K562 (cell line): Measurements from ENCODE around the gene MYO1D. TPM values are rescaled to one million over a fixed set of nuclear protein-coding genes. Genes with fewer than 3 reads are reported as not detected.
A peak's percentile ranks its signal among the peaks of the same experiment; 100 is the strongest.

Source experiments
- ATAC-seq: fragments of 200-7000 bp; cut with Tn5 transposase; 3 replicates; pipeline ENCODE4 v1.9.1; 2020; ENCODE audit warnings: moderate library complexity
- BruUV-seq: library from RNA; stranded (reverse); fragments of 400-500 nt; replicated peaks from 2 replicates; lab custom pipeline; 2021; lab: Mats Ljungman, UMichigan
- CTCF ChIA-PET: fragments of 300-600 bp; formaldehyde crosslinking; extraction: SDS; loops from one replicate; lab custom pipeline; 2021; ENCODE audit warnings: low intra/inter-chr PET ratio; lab: Yijun Ruan, JAX
- POLR2A ChIA-PET: fragments of 300-600, 350-650 bp; sonication (Branson Sonifier 250); formaldehyde crosslinking; extraction: SDS; loops from one replicate; lab custom pipeline; 2021; ENCODE audit warnings: antibody characterized with exemption, inconsistent platforms; lab: Yijun Ruan, JAX
- DNase-seq, 4 experiments: peaks; one replicate each; pipeline versions ENCODE4 v3.0.0 to v3.0.0-alpha.2; 2011 to 2018; ENCODE audit warnings: low spot score in 3 of 4, mixed read lengths in 3 of 4; ENCODE audit errors: extremely low read depth in 1 of 4
- FAIRE-seq: peaks from 2 replicates; lab custom pipeline; 2011; peaks lifted over from hg19 to GRCh38; lab: Jason Lieb, UNC
- H2AFZ ChIP-seq: 2 replicates; pipeline ENCODE4 v1.6.0; 2011; ENCODE audit warnings: low read depth, low read length, control low read depth, inconsistent platforms
- H3K27ac ChIP-seq: fragments of 200-600 bp; 3 replicates; pipeline ENCODE4 v1.8.0; 2011; ENCODE audit warnings: low read depth, mild to moderate bottlenecking, control low read depth, inconsistent platforms, low read length, moderate library complexity, mixed read lengths; ENCODE audit errors: extremely low read depth
- H3K27me3 ChIP-seq, 2 experiments: fragments of 300-600 bp in 1 of 2; 2 replicates in 1 of 2; 3 replicates in 1 of 2; pipeline versions ENCODE4 v1.6.0 to v1.8.0; 2011; ENCODE audit warnings: inconsistent platforms in 2 of 2, low read length in 2 of 2, mild to moderate bottlenecking in 1 of 2, mixed read lengths in 1 of 2, moderate library complexity in 1 of 2; ENCODE audit not compliant: control insufficient read depth in 2 of 2, insufficient read depth in 2 of 2
- H3K36me3 ChIP-seq: fragments of 300-600 bp; 3 replicates; pipeline ENCODE4 v1.8.0; 2011; ENCODE audit warnings: mild to moderate bottlenecking, low read length, inconsistent platforms; ENCODE audit not compliant: control insufficient read depth, insufficient read depth
- H3K4me1 ChIP-seq, 2 experiments: fragments of 200-600 bp in 1 of 2; replicated peaks in 1 of 2; 2 replicates in 1 of 2; 3 replicates in 1 of 2; pipeline versions ENCODE4 v1.5.1 to v1.8.0; 2011; ENCODE audit warnings: inconsistent platforms in 2 of 2, low read length in 2 of 2, mild to moderate bottlenecking in 1 of 2, mixed read lengths in 1 of 2, moderate library complexity in 1 of 2; ENCODE audit not compliant: control insufficient read depth in 2 of 2, insufficient read depth in 2 of 2
- H3K4me2 ChIP-seq: 2 replicates; pipeline ENCODE4 v1.6.1; 2011; ENCODE audit warnings: low read length, control low read depth, inconsistent platforms, mixed read lengths; ENCODE audit not compliant: insufficient read depth
- H3K4me3 ChIP-seq: fragments of 200-600 bp; sonication (generic), shearing (Covaris generic); 2 replicates; pipeline ENCODE4 v1.5.1; 2016; ENCODE audit warnings: control low read depth, inconsistent platforms
- H3K79me2 ChIP-seq: fragments of 200-600 bp; 3 replicates; pipeline ENCODE4 v1.8.0; 2011; ENCODE audit warnings: low read length, inconsistent platforms; ENCODE audit not compliant: control insufficient read depth, insufficient read depth
- H3K9ac ChIP-seq, 2 experiments: 2 replicates each; pipeline versions ENCODE4 v1.6.0 to v1.6.1; 2011; ENCODE audit warnings: low read depth in 2 of 2, low read length in 2 of 2, control low read depth in 1 of 2, inconsistent platforms in 1 of 2, mild to moderate bottlenecking in 1 of 2, mixed read lengths in 1 of 2; ENCODE audit not compliant: insufficient read depth in 1 of 2
- H3K9me1 ChIP-seq: one replicate; pipeline ENCODE4 v1.6.0; 2011; ENCODE audit warnings: inconsistent platforms, mild to moderate bottlenecking, low read length, moderate library complexity; ENCODE audit not compliant: control insufficient read depth, insufficient read depth
- H3K9me3 ChIP-seq: replicated peaks from 2 replicates; pipeline ENCODE4 v1.5.1; 2011; ENCODE audit warnings: low read depth, low read length, inconsistent platforms; ENCODE audit not compliant: control insufficient read depth, insufficient read depth
- H4K20me1 ChIP-seq: replicated peaks from 2 replicates; pipeline ENCODE4 v1.6.1; 2011; ENCODE audit warnings: low read length, inconsistent platforms, mixed read lengths; ENCODE audit not compliant: control insufficient read depth, insufficient read depth
- CREM ChIP-seq: IDR thresholded peaks from 2 replicates; pipeline ENCODE4 v1.6.1; 2014; ENCODE audit warnings: antibody characterized with exemption, low read depth
- KDM5B ChIP-seq: fragments of 200-600 bp; sonication (generic); IDR thresholded peaks from 2 replicates; pipeline ENCODE4 v1.6.1; 2012; ENCODE audit warnings: low read depth, mild to moderate bottlenecking, moderate library complexity, low read length, control low read depth, inconsistent platforms; ENCODE audit not compliant: insufficient replicate concordance
- PRDM10 ChIP-seq: fragments of 450-650 bp; IDR thresholded peaks from 2 replicates; pipeline ENCODE4 v1.6.1; 2018; ENCODE audit not compliant: partially characterized antibody
- WHSC1 ChIP-seq: IDR thresholded peaks from one replicate; pipeline ENCODE4 v1.6.1; 2012; ENCODE audit warnings: low read length, control low read depth, inconsistent platforms
- ZNF212 ChIP-seq: fragments of 450-650 bp; formaldehyde crosslinking; IDR thresholded peaks from 2 replicates; pipeline ENCODE4 v1.4.0; 2020; ENCODE audit warnings: mild to moderate bottlenecking
- WGBS: fragments of 100-300 bp; shearing (Covaris generic); methylation state at CpG from one replicate; pipeline ENCODE4 v1.1.6; 2016; ENCODE audit warnings: low coverage, mixed read lengths; ENCODE audit not compliant: insufficient coverage; ENCODE audit errors: missing lambda C conversion rate; 5-methylcytosine and 5-hydroxymethylcytosine counted together
- in situ Hi-C: fragments of 300-500 bp; cut with MboI; formaldehyde crosslinking; loops from 4 replicates; pipeline ENCODE4 v1.15.0; 2018; ENCODE audit warnings: inconsistent platforms, mixed read lengths
- intact Hi-C: fragments of 100-400 bp; cut with micrococcal nuclease; formaldehyde crosslinking; loops from 2 replicates; pipeline ENCODE4 v1.14.2; 2022
- polyA plus RNA-seq, 8 experiments: library from polyadenylated mRNA; depleted of rRNA in 4 of 8; stranded (reverse) in 5 of 8; unstranded in 3 of 8; fragments of >200 nt; fragmentation: Nextera tagmentation in 2 of 8; fragmentation: Illumina TruSeq in 1 of 8; extraction: Ambion mirVana in 2 of 8; extraction: Trizol in 1 of 8; gene quantifications; 2 replicates each; pipeline versions ENCODE4 v1.2.1 to v1.2.3, GENCODE V29; 2011 to 2014; ENCODE audit warnings: inconsistent platforms in 1 of 8, missing spikeins in 1 of 8
- total RNA-seq, 7 experiments: library from RNA; depleted of rRNA in 6 of 7; stranded (reverse); fragments of >200 nt in 6 of 7; fragmentation: Illumina TruSeq in 2 of 7; extraction: Trizol in 2 of 7; gene quantifications; 2 replicates each; pipeline versions ENCODE4 v1.2.1 to v1.2.3, GENCODE V29; 2011 to 2021; ENCODE audit warnings: low replicate concordance in 1 of 7
- TF ChIP-seq, protein P1 (sequence below): fragments of 450-650 bp; formaldehyde crosslinking; IDR thresholded peaks from 2 replicates; pipeline ENCODE4 v1.4.0; 2022; ENCODE audit warnings: missing genetic modification characterization

The MYO1D gene
- total and polyA plus RNA-seq, 9 of the 15 experiments (the other 6 are each of a cell fraction or from before 2014, with no cell fraction given) = 2.1 to 71.2 (median 45.4) TPM

- BruUV-seq = no TSS peak
Measured at GRCh38 chr17:32916134-32916533, 39.2 kb upstream of the MYO1D start.

More at GRCh38 chr17:32916134-32916533, 39.2 kb upstream of the MYO1D start:
- TF ChIP-seq WHSC1 = no peak
- TF ChIP-seq CREM = no peak
- TF ChIP-seq, protein P1, sequence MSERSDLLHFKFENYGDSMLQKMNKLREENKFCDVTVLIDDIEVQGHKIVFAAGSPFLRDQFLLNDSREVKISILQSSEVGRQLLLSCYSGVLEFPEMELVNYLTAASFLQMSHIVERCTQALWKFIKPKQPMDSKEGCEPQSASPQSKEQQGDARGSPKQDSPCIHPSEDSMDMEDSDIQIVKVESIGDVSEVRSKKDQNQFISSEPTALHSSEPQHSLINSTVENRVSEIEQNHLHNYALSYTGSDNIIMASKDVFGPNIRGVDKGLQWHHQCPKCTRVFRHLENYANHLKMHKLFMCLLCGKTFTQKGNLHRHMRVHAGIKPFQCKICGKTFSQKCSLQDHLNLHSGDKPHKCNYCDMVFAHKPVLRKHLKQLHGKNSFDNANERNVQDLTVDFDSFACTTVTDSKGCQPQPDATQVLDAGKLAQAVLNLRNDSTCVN (CRISPR knock-in tag) = no peak
- no peak for TF ChIP-seq ZNF212 (CRISPR knock-in tag)
- TF ChIP-seq PRDM10 = no peak
- TF ChIP-seq KDM5B = no peak
- ATAC-seq = no peak
- Histone ChIP-seq H3K27me3 (no peaks in the 10 kb centered on the region), H3K27ac (no peak overlapping the region), H3K9me3 (no peaks in the 10 kb centered on the region; the same call in 1 of the 2 replicates), H4K20me1 (no peaks in the 10 kb centered on the region), H3K4me1 (peaks cover 18 to 48% of the 10 kb centered on the region in 2 experiments), H3K4me2 (no peak overlapping the region), H3K79me2 (no peaks in the 10 kb centered on the region), H2AFZ (peak overlapping the region; percentile 79), H3K9me1 (no peaks in the 10 kb centered on the region), H3K36me3 (no peaks in the 10 kb centered on the region), H3K4me3 (no peak overlapping the region), H3K9ac (no peak overlapping the region; a peak in 1 of 4 replicates)
- no peak for DNase-seq
- FAIRE-seq = no peak
- ChIA-PET CTCF (no interaction called here), POLR2A (interaction anchor here (0.9 to 4.8 kb wide), 3 partner anchors 13 to 27 kb away, joined by 3 to 26 read pairs (median 3); partner anchors contain the start of gene TMEM98)
- intact Hi-C loops (no loop called here), in situ Hi-C loops (no loop called here)
- 37% methylated on average over 3 of the region's 3 CpGs for WGBS
